ENCODE measurements around the gene LSAMP.

DNA sequence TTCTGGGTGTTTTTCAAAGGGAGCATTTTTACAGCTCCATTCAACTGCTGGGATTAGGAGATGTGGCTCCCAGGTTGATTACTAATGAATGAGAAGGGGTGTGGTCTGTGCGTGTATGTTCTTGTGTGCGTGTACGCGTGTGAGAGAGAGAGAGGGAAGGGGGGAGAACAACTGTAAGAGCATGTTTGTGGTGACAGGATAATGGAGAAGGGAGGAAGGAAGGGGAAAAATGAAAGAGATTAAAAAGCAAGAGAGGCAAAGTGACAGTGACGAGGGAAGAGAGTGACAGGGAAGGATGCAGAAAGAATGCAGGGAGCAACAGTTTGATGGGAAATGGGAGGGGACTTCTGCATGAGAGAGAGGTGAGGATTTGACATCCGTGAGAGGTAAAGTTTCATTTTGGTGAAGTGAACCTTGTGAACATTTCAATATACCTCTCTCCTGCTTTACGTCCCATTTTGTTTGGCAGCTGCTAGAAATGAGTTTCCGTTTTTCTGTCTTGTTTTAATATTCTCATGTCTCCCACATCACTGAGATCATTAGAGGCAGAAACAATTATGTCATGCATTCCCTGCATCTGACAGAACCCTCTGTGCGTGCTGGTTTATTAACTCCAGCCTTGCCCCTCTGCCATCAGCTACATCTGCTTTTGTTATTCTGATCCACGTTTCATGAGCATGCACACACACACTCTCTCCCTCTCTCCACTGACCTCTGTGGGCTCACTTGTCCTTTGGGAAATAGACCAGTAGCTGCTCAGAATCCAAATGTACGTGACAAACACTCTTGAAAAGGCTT lies 660.3 kb downstream of the LSAMP start:
- TF ChIP-seq, protein P1, sequence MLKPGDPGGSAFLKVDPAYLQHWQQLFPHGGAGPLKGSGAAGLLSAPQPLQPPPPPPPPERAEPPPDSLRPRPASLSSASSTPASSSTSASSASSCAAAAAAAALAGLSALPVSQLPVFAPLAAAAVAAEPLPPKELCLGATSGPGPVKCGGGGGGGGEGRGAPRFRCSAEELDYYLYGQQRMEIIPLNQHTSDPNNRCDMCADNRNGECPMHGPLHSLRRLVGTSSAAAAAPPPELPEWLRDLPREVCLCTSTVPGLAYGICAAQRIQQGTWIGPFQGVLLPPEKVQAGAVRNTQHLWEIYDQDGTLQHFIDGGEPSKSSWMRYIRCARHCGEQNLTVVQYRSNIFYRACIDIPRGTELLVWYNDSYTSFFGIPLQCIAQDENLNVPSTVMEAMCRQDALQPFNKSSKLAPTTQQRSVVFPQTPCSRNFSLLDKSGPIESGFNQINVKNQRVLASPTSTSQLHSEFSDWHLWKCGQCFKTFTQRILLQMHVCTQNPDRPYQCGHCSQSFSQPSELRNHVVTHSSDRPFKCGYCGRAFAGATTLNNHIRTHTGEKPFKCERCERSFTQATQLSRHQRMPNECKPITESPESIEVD (tag by site-specific recombination; IDR thresholded peaks at IDR 0.05) = no peak
- TF ChIP-seq ZNF274 (IDR thresholded peaks at IDR 0.05; ENCODE audit: low read length) (no peak), ZNF274 (tag by site-specific recombination; IDR thresholded peaks at IDR 0.05; ENCODE audit: borderline replicate concordance) (no peak), CTCF (tag by site-specific recombination; IDR thresholded peaks at IDR 0.05) (no peak; the same call in 1 of the 2 replicates), ZNF548 (tag by site-specific recombination; IDR thresholded peaks at IDR 0.05) (no peak), YY1 (tag by site-specific recombination; IDR thresholded peaks at IDR 0.05) (no peak), MYNN (tag by site-specific recombination; IDR thresholded peaks at IDR 0.05; ENCODE audit: borderline replicate concordance) (no peak), SETDB1 (IDR thresholded peaks at IDR 0.05; ENCODE audit: insufficient read length, low read length) (no peak)
